KBM-7 (cell line): ENCODE results near the gene EIF3B.
"Not testable (repeated sequence)": the region's sequence is repeated elsewhere in the genome, so short reads cannot be mapped to it uniquely, and the experiment has no call there.

ENCODE experiments used
- DNase-seq: peaks from one replicate; pipeline ENCODE4 v3.0.0-alpha.2; 2015
- in situ Hi-C: fragments of 300-500 bp; cut with MboI; formaldehyde crosslinking; loops from 2 replicates; pipeline ENCODE4 v1.14.3; 2020; ENCODE audit warnings: low sequenced_read_pairs, low pct_unique_long_range_greater_than_20kb, mixed read lengths

The EIF3B gene

DNA sequence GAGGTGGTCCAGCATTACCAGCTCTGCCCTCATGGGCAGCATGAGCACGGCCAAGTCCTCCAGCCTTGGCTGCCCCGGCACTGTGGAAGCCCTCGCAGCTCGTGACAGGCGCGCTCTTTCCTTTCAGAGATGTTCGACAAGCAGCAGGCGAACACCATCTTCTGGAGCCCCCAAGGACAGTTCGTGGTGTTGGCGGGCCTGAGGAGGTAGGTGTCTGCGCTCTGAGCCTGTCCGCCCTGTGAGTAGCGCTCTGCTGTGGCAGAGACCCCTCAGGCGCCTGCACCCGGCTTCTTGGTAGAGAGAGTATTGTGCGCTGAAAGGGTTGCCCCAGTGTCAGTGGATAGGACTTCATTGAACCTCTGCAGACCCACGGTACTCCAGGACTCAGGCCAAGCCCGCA, 19.8 kb downstream of the EIF3B start:
- no peak for DNase-seq
- in situ Hi-C loops = no loop called here

DNA sequence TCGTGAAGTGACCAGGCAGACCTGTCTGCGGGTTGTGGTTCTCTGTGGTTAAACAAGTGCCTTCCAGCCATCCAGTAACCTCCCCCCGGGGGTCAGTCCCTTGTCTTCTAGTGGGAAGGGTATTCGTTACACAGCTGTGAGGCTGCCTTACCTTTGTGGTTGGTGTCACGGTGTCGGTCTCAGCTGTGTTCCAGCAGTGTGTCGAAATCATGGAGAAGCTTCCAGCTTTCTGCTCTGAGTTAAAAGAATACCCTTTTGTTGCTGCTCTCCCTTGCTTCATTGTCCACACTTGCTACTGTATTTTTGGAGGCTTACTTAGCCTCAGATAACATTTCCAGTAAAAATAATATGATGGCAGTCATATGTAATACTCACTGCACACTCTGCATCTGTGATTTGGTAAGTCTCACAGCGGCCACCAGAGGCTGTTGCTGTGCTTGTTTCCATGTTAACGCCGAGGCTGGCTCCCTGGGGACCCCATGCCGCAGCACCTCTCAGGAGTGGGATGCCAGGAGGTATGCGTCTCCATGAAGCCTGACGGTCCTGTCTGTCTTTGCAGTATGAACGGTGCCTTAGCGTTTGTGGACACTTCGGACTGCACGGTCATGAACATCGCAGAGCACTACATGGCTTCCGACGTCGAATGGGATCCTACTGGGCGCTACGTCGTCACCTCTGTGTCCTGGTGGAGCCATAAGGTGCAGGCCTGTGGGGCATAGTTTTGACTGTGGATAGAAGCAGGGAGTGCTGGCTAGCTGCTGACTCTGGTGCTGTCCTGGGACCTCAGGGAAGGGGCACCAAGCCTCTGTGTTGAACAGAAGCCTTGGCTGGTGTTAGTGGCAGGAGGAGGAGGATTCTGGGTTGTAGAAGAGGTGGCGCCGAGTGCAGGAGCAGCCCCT, 20.5 kb downstream of the EIF3B start:
- in situ Hi-C loops = no loop called here
- DNase-seq = no peak

DNA sequence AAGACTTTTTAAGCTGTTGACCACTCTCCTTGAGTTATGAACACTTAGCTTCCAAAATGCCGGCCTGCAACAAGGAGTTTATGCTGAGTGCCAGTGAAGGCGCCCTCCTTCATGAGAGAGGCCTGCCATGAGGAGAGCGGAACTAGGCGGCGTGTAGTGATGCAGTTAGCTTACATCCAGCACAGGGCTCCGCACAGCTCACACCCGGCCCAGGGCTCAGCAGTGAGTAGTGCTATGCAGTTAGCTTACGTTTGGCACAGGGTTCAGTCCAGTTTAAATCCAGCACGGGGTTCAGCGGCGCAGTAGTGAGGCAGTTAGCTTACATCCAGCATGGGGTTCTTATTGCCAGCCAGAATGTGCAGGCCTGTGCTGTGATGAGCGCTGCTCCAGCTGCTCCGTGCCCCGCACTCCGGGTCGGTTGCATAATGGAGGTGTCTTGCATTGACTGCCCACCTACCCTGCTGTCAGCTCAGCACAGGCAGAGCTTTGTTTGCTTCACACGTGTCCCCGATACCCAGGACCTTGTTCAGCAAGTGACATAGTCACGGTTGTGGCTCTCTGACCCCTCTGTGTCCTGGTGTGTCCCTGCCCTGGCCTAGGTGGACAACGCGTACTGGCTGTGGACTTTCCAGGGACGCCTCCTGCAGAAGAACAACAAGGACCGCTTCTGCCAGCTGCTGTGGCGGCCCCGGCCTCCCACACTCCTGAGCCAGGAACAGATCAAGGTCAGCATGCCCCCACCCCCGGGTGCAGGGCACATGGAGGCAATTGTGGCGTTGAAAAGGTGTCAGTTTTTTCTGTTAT, 21.9 kb downstream of the EIF3B start:
- in situ Hi-C loops = no loop called here
- no peak for DNase-seq

DNA sequence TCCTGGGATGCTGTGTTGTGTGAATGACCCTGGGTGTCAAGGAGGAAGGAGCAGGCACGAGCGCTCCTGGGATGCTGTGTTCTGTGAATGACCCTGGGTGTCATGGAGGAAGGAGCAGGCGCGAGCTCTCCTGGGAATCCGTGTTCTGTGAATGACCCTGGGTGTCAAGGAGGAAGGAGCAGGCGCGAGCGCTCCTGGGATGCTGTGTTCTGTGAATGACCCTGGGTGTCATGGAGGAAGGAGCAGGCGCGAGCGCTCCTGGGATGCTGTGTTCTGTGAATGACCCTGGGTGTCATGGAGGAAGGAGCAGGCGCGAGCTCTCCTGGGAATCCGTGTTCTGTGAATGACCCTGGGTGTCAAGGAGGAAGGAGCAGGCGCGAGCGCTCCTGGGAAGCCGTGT, 22.9 kb downstream of the EIF3B start:
- in situ Hi-C loops = not testable (repeated sequence)

DNA sequence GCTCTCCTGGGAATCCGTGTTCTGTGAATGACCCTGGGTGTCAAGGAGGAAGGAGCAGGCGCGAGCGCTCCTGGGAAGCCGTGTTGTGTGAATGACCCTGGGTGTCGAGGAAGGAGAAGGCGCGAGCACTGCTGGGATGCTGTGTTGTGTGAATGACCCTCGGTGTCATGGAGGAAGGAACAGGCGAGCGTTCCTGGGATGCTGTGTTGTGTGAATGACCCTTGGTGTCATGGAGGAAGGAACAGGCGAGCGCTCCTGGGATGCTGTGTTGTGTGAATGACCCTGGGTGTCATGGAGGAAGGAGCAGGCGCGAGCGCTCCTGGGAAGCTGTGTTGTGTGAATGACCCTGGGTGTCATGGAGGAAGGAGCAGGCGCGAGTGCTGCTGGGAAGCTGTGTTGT, 23.5 kb downstream of the EIF3B start:
- in situ Hi-C loops, DNase-seq: not testable (repeated sequence)

More for the DNA sequence above, 22.9 kb downstream of the EIF3B start:
- DNase-seq = not testable (repeated sequence)

DNA sequence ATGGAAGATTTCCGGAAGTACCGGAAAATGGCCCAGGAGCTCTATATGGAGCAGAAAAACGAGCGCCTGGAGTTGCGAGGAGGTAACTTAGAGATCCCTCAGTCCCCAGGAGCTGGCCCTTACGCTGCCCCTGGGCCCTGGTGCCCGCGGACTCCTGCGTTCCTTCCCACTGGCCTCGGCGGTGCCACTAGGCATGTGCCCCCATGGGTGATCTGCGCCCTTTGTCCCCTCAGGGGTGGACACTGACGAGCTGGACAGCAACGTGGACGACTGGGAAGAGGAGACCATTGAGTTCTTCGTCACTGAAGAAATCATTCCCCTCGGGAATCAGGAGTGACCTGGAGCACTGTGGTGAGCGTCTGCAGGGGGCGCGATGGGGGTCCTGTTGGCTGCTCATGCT, 24.5 kb downstream of the EIF3B start:
- in situ Hi-C loops = no loop called here

DNA sequence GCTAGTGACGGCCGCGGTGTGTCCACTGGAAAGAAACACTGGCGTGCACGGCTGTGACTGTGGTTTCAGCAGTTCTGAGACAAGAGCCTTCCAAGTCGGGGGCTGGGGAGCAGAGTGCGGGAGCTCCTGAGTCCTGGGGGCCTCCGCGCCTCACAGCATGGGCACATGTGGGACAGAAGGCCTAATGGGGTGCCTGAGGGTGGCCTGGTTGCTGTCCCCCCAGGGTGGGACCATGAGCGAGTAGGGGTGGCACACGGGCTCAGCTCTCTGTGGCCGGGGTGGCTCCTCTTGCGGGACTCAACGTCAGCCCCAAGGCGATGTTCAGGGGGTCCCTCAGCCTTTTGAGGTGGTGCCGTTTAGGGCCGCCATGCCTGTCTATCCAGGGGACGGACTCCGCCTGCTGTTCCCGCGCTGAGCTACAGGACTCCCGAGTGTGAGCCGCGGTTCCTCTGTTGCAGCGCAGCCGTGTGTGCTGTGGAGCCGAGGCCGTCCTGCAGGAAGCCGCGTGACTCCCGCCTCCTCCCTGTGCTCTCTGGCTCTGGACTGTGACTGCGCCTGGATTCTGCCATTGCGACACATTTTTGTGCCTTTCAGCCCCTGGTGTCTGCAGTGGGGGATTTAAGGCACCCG, 25.3 kb downstream of the EIF3B start:
- no peak for DNase-seq
- in situ Hi-C loops = no loop called here

More for the DNA sequence above, 24.5 kb downstream of the EIF3B start:
- DNase-seq = no peak

DNA sequence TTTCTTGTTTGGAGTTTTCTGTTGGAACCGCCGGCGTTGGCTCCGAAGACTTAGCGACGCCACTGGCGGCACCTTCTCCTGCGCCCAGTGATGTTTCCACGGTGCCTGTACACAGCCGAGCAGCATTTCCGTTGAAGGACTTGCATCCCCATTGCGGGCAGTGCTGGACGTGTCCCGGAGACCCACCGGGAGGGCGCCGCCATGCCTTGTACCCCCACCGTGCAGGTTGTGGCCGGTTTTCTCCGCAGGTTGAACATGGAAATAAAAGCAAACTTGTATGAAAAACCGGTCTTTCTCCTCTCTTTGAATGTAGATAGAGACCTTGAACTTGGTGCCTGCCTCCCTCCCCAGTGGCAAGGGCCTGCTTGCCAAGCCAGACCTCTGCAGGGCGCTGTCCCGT, 25.8 kb downstream of the EIF3B start:
- in situ Hi-C loops = no loop called here
- DNase-seq = no peak

DNA sequence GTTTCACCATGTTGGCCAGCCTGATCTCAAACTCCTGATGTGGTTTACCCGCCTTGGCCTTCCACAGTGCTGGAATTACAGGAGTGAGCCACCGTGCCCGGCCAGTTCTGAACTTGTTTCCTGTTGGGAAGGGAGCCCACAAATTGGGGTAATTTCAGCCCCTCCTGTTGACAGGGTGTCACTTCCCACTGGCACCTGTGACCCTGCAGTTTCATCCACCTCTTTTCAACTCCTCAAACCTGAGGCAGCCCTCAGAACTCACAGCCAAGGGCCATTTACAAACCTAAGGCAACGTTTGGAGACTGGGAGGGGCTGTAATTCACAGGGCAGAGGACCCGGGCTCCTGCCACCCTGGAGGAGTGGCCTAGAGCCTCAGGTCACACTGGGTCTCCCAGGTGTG, 26.6 kb downstream of the EIF3B start:
- in situ Hi-C loops = no loop called here
- no peak for DNase-seq

DNA sequence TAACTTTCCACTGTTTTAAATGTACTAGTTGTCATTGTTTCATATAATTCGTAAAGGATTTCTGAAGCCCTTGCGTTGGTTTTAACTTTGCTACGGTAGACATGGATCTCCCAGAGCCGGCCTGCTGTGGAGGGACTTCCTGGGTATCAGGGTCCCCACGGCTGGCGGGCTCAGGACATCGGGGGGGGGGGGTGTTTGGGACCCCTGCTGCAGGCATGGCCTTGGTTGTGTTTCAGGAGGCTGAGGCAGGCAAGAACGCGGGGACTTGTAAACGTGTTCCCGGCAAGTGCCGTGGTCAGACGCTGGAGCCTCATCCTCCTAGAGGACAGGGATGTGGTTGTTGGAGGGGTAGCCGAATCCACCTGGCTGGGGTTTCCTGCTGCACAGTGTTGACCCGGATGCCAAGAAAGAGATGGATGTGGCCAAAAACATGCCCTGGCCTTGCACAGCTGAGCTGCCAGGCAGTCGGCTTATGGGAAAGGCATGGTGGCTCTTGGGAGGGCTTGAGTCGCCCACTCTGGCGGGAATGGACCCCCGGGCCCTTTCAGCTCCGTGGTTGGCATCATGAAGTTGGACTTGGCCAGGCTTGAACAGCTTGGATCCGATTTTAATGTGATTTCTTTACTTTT, 27.4 kb downstream of the EIF3B start:
- DNase-seq = no peak
- in situ Hi-C loops = no loop called here

DNA sequence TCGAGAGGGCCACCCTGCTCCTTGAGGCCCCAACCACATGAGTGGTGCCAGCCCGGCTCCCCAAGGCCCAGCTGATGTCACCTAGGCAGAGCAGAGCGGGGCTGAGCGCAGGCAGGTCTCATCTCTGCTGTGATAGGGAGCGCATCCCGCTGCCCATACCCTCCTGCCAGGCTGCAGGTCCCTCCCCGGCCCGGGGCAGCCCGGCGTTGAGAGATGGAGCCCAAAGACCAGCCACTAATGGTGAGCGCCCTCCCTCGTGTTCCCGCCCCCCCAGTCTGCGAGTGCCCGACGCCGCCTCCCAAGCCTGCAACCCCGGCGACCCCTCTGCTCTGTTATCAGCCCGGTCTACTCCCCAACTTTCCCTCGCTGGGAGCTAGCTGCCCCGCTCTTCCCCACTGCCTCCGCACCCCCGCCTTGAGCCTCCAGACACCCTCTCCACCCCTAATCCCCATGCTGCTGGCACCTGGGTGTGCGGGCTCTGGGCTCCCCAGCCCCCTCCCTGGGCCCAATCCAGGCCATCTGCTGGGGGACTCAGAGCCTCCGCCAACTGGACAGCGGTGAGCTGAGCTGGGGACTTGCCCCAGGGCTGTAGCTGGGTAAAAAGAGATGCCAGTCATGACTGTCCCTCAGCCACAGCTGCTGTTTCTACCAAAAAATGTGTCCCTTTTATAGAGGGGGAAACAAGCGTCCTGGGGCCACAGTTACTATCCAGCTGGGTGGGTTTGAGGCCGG, 29.1 kb downstream of the EIF3B start:
- DNase-seq = no peak
- in situ Hi-C loops = no loop called here

DNA sequence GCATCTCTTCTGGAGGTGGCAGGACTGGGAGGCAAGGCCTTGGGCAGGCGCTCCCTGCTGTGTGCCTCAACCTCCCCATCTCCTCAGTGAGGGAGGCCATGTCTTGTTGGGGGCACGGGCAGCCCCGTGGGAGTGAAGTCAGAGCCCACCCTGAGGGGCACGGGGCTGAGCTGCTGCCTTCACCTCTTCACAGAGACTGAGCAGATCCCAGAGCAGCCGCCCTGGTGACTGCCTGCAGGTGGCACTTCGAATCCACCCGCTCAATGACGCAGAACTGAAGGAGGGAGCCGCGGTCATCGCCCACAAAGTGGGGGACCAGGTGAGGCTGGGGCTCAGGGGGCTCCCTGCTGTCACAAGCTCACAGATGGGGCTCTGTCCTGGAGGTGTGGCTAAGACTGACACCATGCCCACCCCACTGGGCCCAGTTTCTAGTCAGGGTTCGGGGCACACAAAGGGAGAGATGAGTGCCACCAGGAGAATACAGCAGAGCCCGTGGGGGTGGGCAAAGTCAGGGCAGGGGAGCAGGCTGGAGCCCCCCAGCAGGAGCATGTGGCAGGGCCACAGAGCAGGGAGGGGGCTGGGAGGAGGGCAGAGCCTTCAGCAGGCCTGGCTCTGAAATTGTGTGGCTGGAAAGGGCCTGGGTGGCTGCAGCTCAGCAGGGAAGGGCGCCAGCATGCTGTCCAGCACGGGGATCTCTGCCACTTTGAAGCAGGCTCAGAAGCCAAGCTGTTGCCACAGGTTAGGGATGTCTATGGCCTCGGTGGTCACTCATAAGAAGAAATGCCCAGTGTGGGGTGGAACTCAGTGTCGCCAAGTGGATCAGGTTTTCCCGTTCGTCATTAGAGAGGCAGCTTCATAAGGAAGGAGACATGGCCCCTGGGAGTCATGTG, 30.0 kb downstream of the EIF3B start:
- no peak for DNase-seq
- in situ Hi-C loops = no loop called here

DNA sequence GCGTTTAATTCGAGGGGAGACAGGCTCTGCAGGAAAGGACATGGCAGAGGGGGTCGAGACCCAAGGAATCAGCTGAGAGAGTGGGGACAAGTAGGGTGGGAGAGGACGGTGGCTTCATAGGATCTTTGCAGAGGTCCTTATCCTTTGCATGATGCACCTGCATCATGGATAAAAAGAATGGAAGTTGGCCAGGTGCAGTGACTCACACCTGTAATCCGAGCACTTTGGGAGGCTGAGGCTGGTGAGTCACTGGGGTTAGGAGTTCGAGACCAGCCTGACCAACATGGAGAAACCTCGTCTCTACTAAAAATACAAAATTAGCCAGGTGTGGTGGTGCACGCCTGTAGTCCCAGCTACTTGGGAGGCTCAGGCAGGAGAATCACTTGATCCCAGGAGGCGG, 31.5 kb downstream of the EIF3B start:
- in situ Hi-C loops, DNase-seq: not testable (repeated sequence)

DNA sequence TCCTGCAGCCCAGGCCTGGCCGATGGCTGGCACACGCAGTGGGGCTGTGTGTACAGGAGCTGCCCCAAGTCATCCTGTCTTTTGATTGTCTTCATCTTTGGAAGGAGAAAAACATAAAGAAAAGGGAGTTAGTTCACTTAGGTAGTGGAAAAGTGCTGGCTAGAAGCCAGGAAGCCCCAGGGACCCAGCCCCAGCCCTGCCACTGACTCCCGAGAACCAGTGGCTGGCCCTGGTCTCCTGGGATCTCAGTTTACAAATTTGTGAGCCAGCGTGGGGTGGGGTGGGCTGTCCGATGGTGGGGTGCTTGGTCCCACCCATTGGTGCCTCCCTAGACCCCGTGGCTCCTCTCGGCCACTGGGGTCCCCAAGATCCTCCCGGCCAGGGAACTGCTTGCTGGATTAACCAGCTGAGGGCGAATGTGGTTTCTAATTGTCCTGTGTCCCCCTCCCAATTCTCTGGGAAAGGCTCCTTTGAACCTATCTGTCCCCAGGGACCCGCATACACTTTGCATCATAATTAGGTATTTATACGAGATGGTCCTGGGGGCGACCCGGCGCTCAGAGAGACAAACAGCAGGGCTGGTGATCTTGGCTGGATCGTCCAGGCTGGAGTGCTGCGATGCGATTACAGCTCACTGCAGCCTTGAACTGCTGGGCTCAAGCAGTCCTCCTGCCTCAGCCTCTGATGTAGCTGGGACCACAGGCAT, 32.5 kb downstream of the EIF3B start:
- in situ Hi-C loops = no loop called here
- DNase-seq = no peak

DNA sequence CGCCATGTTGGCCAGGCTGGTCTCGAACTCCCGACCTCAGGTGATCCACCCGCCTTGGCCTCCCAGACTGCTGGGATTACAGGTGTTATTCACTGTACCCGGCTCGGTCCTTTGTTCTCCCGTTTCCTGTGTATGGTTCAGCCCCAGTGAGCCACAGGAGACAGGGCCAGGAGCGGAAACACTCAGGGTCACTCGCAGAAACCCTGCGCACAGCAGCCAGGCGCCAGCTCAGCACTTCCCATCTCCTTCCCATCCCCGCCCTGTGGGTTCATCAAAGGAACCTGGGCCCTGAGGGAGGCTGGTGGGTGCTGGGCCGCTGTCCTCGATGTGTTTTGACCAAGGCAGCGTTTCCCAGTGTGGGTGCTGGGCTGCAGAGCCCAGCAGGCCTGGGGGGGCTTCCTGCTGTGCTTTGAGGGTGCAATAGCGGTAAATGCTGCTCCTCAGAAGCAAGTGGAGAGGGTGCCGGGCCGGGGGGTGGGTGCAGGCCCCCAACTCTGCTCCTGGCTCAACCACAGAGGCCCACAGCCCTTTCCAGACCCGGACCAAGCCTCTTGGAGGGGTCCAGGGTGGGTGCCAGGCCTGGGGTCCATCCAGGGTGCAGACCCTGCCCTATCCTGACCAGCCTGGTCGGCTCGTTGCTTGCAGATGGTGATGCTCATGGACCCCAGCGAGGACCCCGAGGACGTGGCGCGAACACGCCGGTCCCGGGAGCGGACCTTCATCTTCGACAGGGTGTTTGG, 33.4 kb downstream of the EIF3B start:
- no peak for DNase-seq
- in situ Hi-C loops = no loop called here

DNA sequence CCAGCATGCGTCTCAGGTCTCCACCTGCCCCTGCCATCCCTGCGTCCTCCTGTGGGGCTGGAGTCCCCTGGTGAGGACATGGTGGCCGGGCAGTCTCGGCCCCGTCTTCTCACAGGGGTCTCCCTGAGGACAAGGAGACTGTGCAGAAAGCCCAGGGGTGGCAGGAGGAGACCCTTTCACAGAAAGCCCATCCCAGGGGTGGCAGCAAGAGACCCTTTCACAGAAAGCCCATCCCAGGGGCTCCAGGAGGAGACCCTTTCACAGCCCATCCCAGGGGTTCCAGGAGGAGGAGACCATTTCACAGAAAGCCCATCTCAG, 34.0 kb downstream of the EIF3B start:
- DNase-seq = no peak
- in situ Hi-C loops = no loop called here
